ENCODE data around the gene TRIM27. TPM values are rescaled to one million over a fixed set of nuclear protein-coding genes. Genes with fewer than 3 reads are reported as not detected.

The TRIM27 gene
- total RNA-seq, 1 donor from 2014 or later = 75.7 TPM

GRCh38 chr6:28865401-28866204, 58.2 kb downstream of the TRIM27 start:
- H3K27ac Mint-ChIP-seq = peak overlapping the region; percentile 82
- peaks cover 14% of the 10 kb centered on the region for H3K4me1 Mint-ChIP-seq
- peaks cover 10% of the 10 kb centered on the region for H3K27me3 Mint-ChIP-seq (ENCODE audit: low read depth)
- peaks cover 6% of the 10 kb centered on the region for H3K9me3 Mint-ChIP-seq
- no peak for DNase-seq (ENCODE audit: low spot score in 2 of 2, unreplicated experiment in 2 of 2)
- no peaks in the 10 kb centered on the region for H3K36me3 Mint-ChIP-seq
- TF ChIP-seq CTCF (IDR thresholded peaks at IDR 0.05; ENCODE audit: unreplicated experiment) = no peak
- peak overlapping the region; percentile 91 for H3K4me3 Mint-ChIP-seq

- DNase-seq (ENCODE audit: low spot score in 2 of 2, unreplicated experiment in 2 of 2) = no peak
- Mint-ChIP-seq H3K4me1 (peaks cover 14% of the 10 kb centered on the region), H3K9me3 (peaks cover 6% of the 10 kb centered on the region), H3K36me3 (no peaks in the 10 kb centered on the region), H3K4me3 (peak overlapping the region; percentile 91), H3K27me3 (ENCODE audit: low read depth) (peaks cover 13% of the 10 kb centered on the region), H3K27ac (peak overlapping the region; percentile 95)
- TF ChIP-seq CTCF (IDR thresholded peaks at IDR 0.05; ENCODE audit: unreplicated experiment) = no peak
Measured at GRCh38 chr6:28864326-28864923, 59.4 kb downstream of the TRIM27 start.

- Mint-ChIP-seq H3K36me3 (no peaks in the 10 kb centered on the region), H3K4me1 (peaks cover 14% of the 10 kb centered on the region), H3K27me3 (ENCODE audit: low read depth) (peaks cover 13% of the 10 kb centered on the region), H3K4me3 (peak overlapping the region; percentile 91), H3K27ac (peak overlapping the region; percentile 95), H3K9me3 (peaks cover 6% of the 10 kb centered on the region)
- no peak for TF ChIP-seq CTCF (IDR thresholded peaks at IDR 0.05; ENCODE audit: unreplicated experiment)
- DNase-seq (ENCODE audit: low spot score in 2 of 2, unreplicated experiment in 2 of 2) = peak; percentile 53 to 89
Measured at GRCh38 chr6:28863604-28864325, 60.0 kb downstream of the TRIM27 start.

- Mint-ChIP-seq H3K27me3 (ENCODE audit: low read depth) (peaks cover 17% of the 10 kb centered on the region), H3K36me3 (no peaks in the 10 kb centered on the region), H3K4me1 (peaks cover 12% of the 10 kb centered on the region), H3K9me3 (peaks cover 6% of the 10 kb centered on the region), H3K4me3 (no peak overlapping the region), H3K27ac (no peak overlapping the region)
- TF ChIP-seq CTCF (IDR thresholded peaks at IDR 0.05; ENCODE audit: unreplicated experiment) = no peak
- no peak for DNase-seq (ENCODE audit: low spot score in 2 of 2, unreplicated experiment in 2 of 2)
Measured at GRCh38 chr6:28862077-28862476, 61.7 kb downstream of the TRIM27 start.

GRCh38 chr6:28861339-28861738, 62.4 kb downstream of the TRIM27 start:
- TF ChIP-seq CTCF (IDR thresholded peaks at IDR 0.05; ENCODE audit: unreplicated experiment) = no peak
- no peak overlapping the region for H3K27ac Mint-ChIP-seq
- H3K4me3 Mint-ChIP-seq = no peak overlapping the region
- peaks cover 7% of the 10 kb centered on the region for H3K9me3 Mint-ChIP-seq
- no peak for DNase-seq (ENCODE audit: low spot score in 2 of 2, unreplicated experiment in 2 of 2)
- H3K27me3 Mint-ChIP-seq (ENCODE audit: low read depth) = peaks cover 17% of the 10 kb centered on the region
- no peaks in the 10 kb centered on the region for H3K36me3 Mint-ChIP-seq
- H3K4me1 Mint-ChIP-seq = peaks cover 9% of the 10 kb centered on the region

All from mesothelial cell of epicardium (in vitro differentiated cells).